CD4-positive, alpha-beta T cell treated with Interleukin-21 for 1 hour (primary cell): ENCODE results near the gene DCHS1.
"Not testable (repeated sequence)": the region's sequence is repeated elsewhere in the genome, so short reads cannot be mapped to it uniquely, and the experiment has no call there.

Source experiments
- DNase-seq: peaks from one replicate; pipeline ENCODE4 v3.0.0-alpha.2; 2020

Gene DCHS1, protein sequence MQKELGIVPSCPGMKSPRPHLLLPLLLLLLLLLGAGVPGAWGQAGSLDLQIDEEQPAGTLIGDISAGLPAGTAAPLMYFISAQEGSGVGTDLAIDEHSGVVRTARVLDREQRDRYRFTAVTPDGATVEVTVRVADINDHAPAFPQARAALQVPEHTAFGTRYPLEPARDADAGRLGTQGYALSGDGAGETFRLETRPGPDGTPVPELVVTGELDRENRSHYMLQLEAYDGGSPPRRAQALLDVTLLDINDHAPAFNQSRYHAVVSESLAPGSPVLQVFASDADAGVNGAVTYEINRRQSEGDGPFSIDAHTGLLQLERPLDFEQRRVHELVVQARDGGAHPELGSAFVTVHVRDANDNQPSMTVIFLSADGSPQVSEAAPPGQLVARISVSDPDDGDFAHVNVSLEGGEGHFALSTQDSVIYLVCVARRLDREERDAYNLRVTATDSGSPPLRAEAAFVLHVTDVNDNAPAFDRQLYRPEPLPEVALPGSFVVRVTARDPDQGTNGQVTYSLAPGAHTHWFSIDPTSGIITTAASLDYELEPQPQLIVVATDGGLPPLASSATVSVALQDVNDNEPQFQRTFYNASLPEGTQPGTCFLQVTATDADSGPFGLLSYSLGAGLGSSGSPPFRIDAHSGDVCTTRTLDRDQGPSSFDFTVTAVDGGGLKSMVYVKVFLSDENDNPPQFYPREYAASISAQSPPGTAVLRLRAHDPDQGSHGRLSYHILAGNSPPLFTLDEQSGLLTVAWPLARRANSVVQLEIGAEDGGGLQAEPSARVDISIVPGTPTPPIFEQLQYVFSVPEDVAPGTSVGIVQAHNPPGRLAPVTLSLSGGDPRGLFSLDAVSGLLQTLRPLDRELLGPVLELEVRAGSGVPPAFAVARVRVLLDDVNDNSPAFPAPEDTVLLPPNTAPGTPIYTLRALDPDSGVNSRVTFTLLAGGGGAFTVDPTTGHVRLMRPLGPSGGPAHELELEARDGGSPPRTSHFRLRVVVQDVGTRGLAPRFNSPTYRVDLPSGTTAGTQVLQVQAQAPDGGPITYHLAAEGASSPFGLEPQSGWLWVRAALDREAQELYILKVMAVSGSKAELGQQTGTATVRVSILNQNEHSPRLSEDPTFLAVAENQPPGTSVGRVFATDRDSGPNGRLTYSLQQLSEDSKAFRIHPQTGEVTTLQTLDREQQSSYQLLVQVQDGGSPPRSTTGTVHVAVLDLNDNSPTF (N-terminal part only)

DNA sequence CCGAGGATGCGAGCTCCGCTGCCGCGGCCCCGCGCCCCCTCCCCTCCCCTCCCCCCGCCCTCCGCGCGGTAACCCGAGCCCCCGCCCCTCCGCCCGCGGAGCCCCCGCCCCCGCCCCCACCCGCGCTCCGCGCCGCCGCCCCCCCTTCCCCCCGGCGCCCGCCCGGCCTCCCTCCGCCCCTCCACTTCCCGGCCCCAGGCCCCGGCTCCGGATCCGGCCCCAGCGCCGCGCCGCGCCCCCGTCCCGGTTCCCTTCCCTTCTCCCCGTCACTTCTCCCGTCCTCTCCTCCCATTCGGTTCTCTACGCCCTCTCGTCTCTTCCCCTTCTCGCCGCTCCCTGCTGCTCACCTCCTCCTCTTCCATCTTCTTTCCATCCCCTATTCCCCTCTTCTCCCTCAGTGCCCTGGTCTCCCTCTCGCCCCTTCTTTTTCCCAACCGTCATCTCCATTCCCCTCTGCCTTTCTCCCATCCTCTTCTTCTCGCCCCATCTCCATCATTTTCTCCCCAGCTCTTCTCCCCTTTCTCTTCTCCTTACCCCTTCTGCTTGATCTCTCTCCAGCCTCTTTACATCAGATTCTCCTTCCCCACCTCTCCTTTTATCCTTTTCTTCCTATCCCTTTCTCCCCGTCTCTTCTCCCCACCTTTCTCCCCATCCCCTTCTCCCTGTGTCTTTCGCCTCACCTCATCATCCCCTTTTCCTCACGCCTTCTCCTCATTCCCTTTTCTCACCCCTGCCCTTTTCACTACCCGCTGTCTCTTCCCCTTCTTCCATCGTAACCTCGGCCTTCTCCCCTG, at the start of gene DCHS1:
DCHS1 (minus strand) TSS at position 20 of the 794 bp plus-strand sequence. CDS start 14,196 bp downstream, outside the sequence.
- peak; percentile 17 for DNase-seq

DNA sequence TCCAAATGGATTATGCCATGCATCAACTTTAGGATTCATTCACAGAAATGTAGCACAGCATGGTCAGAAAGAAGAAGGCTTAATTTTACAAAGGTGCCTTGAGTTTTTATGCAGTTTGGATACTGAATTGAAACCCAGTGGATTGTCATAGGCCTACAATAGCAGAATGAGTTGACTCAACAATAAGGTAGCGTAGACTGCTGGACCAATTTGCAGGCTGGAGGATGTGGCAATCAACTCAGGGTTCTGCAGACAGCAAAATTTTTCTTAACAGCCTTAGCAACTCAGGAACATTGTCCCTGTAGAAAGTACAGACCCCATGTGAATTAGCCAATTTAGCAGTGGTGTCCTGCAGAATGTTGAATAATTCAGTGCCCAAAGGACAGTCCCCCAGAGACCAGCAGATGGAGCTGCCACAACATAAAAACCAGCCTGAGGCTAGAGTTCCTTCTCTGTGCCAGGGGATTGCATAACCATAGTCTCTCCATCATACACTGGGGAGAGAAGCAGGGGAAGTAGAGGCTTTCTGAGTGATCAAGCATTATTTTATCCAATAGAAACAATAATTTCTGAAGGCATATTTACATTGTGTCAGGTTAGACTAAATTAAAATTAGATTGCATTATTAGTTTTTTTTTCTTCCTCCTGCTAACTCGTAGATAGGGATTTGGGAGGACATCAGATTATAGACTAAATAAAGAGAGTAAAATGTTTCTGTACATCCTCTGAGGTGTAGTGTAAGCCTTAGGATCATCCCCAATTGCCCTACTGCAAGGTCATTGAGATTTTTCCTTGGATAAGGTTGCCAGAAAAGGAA, 47.8 kb upstream of the DCHS1 start:
- peak; percentile 48 for DNase-seq

DNA sequence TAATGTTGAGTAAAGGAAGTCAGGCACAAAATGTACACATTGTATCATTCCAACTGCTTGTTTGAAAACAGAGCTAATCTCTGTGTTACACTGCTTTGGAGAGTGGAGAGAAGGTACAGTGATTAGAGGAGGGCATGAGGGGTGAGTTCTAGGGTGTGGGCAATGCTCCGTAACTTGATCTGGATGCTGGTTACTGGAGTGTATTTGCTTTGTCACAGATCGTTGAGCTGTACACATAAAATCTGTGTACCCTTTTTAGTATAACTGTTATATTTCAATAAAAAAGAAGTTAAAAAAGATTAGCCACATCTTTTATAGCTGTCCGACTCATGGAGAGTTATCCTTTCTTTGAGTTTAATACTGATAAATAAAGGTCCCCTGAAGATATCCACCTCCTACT, 46.3 kb upstream of the DCHS1 start:
- not testable (repeated sequence) for DNase-seq

DNA sequence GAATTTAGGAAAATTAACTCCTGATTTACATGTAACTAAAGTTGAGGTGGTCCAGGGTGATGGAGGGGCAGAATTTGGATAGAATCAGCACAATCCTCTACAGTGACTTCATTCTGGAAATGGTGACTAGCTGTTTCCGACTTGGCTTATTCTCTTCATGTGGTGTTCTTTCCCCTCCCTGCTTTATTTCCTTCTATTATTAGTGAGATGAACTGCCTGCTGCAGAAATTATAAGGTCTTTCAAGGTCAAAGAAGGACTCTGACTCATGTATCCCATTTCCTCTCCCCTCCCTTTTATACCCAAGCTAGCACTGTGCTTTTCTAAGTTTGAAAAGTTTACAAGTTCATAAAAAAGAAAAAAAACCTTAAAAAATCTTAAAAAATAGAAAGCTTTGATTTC, 39.8 kb upstream of the DCHS1 start:
- no peak for DNase-seq

DNA sequence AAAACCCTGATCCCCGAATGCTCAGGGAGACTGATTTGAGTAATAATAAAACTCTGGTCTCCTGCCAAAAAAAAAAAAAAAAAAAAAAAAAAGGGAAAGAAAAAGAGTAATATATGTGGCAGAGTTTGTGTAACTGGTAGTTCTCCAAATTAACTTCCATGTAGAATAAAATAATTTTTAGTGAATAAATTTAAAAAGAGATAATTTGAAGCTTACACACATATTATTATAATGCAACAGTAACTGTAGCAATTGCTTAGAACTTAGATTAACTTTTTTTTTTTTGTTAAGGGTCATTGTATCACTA, 38.6 kb upstream of the DCHS1 start:
- no peak for DNase-seq

DNA sequence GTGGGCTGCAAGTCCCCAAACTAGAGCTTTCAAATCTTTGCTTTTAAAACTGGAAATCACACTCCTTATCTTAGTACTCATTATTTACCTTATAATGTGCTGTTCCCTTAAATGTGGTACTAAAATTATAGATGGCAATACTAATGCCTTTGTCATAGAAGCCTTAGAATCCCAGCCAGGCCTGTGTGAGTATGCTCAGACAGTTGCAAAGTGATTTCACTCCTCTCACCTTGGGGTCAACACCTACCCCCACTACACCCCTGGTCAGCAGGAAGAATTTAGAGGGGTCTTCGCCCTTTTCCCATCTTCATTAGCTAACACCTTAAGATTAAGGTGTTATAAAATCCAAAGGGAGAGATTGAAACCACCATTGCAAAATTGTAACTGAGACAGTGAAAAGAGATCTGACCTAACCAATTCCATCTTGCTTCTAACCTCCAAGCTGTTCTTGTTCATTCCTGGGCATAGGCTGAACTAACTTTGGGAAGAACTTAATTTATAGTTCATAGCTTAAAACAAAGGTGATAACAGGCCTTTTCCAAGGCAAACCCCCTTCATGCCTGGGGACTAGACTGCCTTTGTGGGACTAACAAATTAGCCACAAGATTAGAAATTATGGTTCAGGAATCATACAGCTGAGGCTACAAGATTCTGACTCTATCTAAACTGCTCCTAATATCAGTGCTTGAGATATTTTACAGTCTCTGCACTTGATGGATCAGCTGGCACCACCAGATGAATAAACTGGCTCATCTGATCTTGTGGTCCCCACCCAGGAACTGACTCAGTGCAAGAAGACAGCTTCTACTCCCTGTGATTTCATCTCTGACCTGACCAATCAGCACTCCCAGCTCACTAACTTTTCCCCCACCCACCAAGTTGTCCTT, 38.0 kb upstream of the DCHS1 start:
- DNase-seq: peak; percentile 70

DNA sequence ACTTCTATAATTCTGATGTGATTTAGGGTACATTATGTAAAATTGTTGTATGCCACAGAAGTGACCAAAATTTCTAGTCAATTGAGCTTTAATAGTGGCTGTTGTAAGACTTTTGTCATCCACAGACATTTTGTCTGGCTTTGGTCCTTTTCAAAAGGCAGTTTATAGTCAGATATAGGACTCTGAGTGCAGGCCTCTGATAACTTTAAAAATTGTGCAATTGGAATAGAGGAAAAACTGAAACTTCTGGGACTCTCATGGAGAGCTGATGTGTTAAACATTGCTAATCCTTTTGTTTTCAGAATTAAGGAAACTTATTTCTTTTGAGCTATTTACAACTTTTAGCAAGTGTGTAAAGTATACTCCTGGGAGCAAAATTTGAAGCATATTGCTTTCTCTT, 36.5 kb upstream of the DCHS1 start:
- DNase-seq: no peak

DNA sequence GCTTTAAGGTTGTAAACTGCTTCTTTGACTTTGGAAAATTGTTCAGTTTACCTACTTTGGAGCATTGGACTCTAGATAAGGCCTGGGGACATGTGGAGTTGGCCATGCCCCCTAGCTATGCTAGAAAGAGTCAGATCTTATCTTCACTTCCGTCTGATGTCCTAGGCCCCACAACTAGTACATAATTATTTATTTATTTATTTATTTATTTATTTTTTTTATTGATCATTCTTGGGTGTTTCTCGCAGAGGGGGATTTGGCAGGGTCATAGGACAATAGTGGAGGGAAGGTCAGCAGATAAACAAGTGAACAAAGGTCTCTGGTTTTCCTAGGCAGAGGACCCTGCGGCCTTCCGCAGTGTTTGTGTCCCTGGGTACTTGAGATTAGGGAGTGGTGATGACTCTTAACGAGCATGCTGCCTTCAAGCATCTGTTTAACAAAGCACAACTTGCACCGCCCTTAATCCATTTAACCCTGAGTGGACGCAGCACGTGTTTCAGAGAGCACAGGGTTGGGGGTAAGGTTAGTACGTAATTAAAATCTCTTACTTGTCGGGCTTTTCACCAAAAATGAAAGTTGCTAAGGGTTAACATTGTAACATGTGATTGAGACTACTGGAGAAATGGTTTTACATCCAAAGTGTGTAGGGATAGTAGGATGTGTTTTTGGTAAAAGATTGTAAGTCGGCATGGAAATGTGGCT, 35.0 kb upstream of the DCHS1 start:
- not testable (repeated sequence) for DNase-seq

DNA sequence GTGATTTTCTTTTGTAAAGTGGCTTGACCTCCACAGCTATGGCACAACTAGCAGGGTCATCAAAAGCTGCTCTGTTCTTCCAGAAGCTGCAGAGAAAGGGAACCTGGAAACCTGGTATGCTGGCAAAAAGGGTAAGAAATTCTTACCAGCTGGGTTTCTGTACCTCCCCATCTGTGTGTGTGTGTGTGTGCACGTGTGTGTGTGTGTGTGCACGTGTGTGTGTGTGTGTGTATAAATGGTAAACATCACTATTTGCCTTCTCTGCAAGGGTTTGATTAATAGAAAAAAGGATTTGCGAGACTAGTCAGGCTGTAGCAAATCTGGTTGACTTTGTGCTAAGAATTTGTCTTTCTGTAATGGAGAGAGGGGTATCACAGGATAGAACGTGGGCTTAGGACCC, 32.3 kb upstream of the DCHS1 start:
- no peak for DNase-seq

DNA sequence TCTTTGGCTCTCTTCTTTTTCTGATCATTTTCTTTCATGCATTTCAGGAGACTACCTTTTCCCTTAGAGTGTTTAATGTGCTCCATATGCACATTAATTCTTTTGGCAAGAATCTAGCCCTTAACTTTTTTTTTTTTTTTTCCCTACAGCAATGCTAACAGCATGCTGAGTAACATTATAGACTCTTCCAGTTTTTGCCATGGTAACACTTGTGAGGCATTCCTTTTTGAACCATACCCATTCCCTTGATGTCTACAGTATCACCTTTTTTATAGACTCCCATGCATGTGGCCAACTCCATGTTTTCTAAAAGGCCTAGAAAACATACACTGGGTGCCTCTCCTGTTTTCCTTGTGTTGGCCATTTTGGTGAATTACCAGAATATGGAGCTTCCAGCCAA, 30.4 kb upstream of the DCHS1 start:
- DNase-seq: no peak

DNA sequence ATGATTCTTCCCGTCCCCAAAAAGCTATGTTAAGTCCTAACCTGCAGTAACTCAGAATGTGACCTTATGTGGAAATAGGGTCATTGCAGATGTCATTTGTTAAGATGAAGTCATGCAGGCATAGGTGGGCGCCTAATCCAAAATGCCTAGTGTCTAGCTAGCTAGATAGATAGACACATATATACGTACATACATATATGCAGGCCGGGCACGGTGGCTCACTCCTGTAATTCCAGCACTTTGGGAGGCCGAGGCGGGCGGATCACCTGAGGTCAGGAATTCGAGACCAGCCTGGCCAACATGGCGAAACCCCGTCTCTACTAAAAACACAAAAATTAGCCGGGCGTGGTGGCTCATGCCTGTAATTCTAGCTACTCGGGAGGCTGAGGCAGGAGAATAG, 28.5 kb upstream of the DCHS1 start:
- not testable (repeated sequence) for DNase-seq

DNA sequence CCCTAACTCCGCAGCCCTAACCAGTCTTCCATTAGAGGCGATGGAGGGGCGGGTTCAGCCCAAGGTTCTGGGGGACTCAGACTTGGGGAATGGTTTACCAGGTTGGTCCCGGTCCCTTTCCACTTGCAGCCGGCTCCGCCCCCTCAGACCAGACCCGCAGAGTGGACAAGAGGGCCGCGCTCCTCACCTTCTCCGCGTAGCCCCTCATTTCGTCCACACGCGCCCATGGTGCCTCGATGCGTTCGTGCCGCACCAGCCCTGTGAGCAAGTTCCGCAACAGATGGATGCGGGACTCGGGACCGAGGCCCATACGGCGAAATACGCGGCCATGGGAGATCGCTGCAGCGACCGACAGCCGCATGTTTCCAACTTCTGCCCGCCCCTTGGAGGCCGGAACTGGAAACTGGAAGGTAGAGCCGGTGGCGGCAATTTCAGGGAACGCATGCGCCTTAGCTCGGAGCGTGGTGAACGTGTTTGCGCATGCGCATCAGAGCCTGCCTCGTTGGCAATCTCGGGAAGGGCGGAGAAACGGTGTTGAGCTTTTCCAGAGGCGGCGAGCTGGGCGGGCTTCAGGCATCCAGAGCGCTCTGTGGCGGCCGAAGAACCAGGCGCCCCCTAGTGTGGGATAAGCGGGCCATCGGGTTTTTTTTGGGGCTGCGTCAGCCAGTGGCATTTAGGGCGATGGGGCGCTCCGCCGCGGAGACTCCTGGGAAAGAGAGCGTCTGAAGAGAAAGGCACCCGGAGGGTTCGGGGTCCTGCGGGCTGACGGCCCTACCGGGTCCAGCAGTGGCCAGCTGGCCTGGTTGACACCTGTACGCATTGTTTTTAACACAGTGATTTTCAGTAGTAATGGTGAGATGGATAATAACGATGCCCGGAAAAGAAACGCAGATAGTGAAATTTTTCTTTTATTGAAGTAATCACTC, 27.6 kb upstream of the DCHS1 start, which contains the start of gene MRPL17:
MRPL17 (minus strand) TSS at position 405 of the 926 bp plus-strand sequence; CDS start at position 361, 44 bp downstream.
- peak; percentile 100 for DNase-seq

DNA sequence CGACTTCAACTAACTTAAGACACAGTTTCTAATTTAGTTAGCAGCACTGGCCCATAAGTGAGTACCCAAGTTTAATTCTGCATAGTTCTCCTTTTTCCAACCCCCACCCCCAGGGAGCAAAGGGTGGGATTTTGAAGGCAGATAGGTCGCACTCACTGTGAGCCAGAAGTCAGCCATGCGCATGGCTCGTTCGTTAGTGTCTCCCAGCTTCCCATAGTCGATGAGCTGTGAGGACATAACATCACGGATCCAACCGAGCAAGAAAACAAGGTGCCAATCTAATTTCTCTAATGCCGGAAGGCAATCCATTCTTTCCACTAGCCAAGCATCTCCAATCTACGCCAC, 27.0 kb upstream of the DCHS1 start:
- DNase-seq: no peak

DNA sequence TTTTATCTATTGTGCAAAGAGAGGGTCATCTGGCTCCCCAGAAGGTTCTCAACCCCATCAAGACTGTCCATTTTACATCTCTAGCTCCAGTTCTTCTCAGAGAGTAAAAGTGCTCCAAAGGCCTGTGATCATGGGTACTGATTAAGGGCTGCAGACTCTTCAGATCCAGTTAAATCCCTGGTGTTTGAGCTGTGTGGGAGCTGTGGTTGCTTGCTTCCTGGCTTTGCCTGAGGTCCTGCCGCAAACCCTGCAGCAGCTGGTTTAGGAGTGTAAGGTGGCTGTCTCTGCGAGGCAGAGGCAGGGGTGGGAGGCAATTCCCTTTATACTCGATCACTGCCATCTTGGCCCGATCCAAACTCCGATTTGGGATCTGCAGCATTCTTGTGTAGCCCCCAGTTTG, 26.3 kb upstream of the DCHS1 start:
- no peak for DNase-seq

DNA sequence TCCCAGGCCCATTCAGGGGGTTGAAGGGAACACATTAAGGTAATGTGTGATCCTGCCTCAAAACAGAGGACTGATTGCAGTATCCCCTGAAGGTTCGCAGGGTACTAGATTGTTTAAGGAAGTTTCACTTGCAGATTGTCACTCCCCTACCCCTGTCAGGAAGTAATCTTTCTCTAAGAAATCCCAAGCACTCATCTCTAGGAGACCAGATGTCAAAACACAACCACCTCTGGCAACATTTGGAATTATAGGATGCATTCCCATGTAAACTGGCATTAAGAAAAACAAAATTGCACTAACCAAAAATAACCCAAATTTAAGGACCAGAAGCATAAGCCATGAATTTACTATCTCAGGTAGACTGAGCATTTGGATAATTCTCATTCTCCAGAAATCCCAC, 25.9 kb upstream of the DCHS1 start:
- DNase-seq: no peak

DNA sequence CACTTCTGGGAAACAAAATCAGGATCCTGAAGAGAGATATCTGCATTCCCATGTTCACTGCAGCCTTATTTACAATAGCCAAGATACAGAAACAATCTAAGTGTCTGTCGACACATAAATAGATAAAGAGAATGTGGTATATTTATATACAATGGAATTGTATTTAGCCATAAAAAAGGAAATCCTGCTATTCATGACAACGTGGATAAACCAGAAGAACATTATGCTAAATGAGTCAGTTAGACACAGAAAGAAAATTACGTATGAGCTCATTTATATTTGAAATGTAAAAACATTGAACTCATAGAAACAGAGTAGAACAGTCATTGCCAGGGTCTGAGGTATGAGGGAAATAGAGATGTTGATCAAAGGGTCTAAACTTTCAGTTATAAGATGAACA, 21.4 kb upstream of the DCHS1 start:
- DNase-seq: no peak

DNA sequence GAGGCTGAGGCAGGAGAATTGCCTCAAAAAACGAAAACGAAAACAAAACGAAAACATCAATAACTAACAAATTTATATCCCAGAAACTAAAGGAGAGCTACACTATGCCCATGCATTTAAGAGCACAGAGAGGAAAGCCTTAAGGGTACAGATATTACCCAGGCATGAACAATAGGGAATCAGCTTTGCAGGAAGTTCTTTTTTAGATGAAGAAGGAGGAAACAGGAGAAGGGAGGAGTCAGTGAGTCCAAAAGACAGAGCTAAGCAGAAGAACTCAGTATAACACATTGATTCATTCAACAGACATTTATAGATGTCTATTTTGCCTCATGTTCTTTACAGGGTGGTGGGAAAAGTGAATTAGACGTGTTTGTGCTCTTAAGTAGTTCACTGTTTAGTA, 19.3 kb upstream of the DCHS1 start:
- DNase-seq: no peak

DNA sequence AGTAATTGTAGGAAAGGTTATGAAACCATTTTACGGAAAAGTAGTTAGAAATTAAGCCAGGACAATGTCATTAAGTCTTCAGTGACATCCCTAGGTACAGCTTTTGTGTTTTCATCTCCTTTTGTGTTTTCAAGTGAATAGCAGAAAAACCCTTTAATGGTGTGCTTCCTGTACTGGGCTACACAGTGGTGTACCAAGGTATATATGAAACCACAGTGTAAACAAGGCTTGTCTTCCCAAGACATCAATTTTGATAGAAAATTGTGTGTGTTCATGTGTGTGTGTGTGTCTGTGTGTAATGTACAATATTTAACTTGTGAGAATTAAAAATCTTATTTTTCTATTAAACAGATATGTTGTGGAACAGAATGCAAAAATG, 18.6 kb upstream of the DCHS1 start:
- peak; percentile 30 for DNase-seq
